ENCODE data around the gene KIF23.

Gene KIF23

DNA sequence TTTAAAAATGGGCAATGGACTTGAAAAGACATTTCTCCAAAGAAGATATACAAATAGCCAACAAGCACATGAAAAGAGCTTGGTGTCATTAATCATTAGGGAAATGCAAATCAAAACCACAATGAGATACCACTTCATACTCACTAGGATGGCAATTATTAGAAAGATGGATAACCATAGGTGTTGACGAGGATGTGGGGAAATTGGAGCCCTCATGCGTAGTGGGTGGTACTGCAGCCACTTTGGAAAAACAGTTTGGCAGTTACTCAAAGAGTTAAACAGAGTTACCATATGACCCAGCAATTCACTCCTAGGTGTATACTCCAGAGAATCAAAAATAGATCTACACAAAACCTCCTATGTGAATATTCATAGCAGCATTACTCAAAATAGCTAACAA, 65.8 kb downstream of the KIF23 start:
- in situ Hi-C loops (cut with MboI; ENCODE audit: low sequenced_read_pairs, unreplicated experiment) = loop anchor here (25.0 kb wide), 1 partner anchor 1007 kb away; no protein-coding TSS in a partner anchor
- TF ChIP-seq CTCF (IDR thresholded peaks at IDR 0.05; ENCODE audit: borderline replicate concordance, control extremely low read depth, extremely low read depth, insufficient read depth, missing control alignments) = no peak
- DNase-seq (ENCODE audit: low spot score) = no peak

- TF ChIP-seq CTCF (IDR thresholded peaks at IDR 0.05; ENCODE audit: borderline replicate concordance, control extremely low read depth, extremely low read depth, insufficient read depth, missing control alignments) = no peak
- in situ Hi-C loops (cut with MboI; ENCODE audit: low sequenced_read_pairs, unreplicated experiment) = loop anchor here (25.0 kb wide), 1 partner anchor 1006 kb away; no protein-coding TSS in a partner anchor
- no peak for DNase-seq (ENCODE audit: low spot score)
These were observed 66.8 kb downstream of the KIF23 start for GRCh38 chr15:69480932-69481331.

DNA sequence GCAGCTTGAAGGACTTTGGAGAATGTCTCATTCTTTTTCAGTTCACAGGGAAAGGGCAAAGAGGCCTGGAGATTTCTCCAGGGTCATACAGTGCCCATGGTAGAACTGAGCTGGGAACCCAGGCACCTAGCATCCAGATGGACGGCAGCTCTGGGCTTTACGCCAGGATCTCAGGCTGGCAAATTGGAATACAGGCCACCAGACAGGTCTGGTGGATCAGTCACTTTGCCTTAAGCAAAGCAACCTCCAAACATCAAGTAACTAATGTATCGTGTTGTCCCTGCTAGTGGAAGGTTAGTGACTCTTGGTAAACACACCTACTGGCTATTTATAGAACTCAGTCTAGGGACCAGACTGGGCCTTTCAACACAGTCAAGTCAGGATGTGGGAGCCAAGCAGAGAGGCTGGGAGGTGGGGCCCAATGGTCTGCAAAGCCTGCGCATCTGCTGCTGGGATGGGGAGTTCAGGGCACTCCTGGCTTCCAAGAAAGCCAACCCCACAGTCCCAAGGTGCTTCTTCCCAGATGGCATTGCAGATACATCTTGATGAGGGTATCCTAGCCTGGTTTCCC, 68.6 kb downstream of the KIF23 start:
- no peak for TF ChIP-seq CTCF (IDR thresholded peaks at IDR 0.05; ENCODE audit: borderline replicate concordance, control extremely low read depth, extremely low read depth, insufficient read depth, missing control alignments)
- DNase-seq (ENCODE audit: low spot score) = no peak
- in situ Hi-C loops (cut with MboI; ENCODE audit: low sequenced_read_pairs, unreplicated experiment) = loop anchor here (25.0 kb wide), 1 partner anchor 1005 kb away; no protein-coding TSS in a partner anchor

DNA sequence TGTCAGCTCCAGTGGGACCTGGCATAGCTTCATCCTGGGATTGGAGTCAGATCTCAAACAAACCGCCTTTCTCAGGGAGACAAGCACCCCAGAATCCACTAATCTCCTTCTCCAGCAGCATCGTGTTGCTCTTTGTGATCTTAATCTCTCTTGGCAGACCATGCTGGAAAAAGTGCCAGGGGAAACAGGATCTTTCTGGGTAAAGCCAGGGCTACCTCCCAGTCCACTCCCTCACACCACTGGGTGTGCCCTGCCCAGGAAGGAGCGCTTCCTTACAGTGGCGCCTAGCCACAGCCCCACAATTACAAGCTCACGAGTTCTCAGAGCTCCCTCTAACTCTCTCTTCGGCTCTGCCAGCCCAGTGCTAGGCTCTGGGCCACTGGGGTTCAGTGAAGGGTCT, 70.7 kb downstream of the KIF23 start:
- no peak for DNase-seq (ENCODE audit: low spot score)
- in situ Hi-C loops (cut with MboI; ENCODE audit: low sequenced_read_pairs, unreplicated experiment) = loop anchor here (25.0 kb wide), 1 partner anchor 1002 kb away; no protein-coding TSS in a partner anchor
- TF ChIP-seq CTCF (IDR thresholded peaks at IDR 0.05; ENCODE audit: borderline replicate concordance, control extremely low read depth, extremely low read depth, insufficient read depth, missing control alignments) = no peak

GRCh38 chr15:69486481-69487110, 72.4 kb downstream of the KIF23 start:
- TF ChIP-seq CTCF (IDR thresholded peaks at IDR 0.05; ENCODE audit: borderline replicate concordance, control extremely low read depth, extremely low read depth, insufficient read depth, missing control alignments) = no peak
- in situ Hi-C loops (cut with MboI; ENCODE audit: low sequenced_read_pairs, unreplicated experiment) = loop anchor here (25.0 kb wide), 1 partner anchor 1001 kb away; no protein-coding TSS in a partner anchor
- no peak for DNase-seq (ENCODE audit: low spot score)

DNA sequence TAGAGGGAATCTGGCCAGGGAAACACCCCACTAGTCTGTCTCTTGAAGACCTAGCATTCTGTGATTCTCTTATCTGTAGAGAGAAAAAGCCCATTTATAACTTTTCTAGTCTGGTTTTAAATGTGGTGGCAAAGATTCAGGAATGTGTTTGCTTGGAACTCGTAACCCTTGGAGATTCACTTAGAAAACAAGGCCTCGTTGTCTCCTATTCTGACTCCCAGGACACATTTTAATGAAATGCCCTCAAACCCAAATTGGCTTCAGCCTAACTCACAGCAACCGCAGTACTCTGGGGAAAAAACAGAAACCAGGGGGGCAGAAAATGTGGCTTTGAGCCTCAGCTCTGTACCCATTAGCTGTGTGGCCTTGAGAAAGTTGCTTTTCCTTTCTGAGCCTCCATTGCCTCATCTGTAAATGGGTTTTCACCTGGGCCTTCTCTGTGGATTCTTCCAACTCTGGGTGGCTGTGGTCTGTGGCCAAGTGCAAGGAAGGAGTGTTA, 75.0 kb downstream of the KIF23 start:
- no peak for DNase-seq (ENCODE audit: low spot score)
- in situ Hi-C loops (cut with MboI; ENCODE audit: low sequenced_read_pairs, unreplicated experiment) = loop anchor here (25.0 kb wide), 1 partner anchor 998 kb away; no protein-coding TSS in a partner anchor
- no peak for TF ChIP-seq CTCF (IDR thresholded peaks at IDR 0.05; ENCODE audit: borderline replicate concordance, control extremely low read depth, extremely low read depth, insufficient read depth, missing control alignments)

All from GM13976 (cell line).